Astrocyte (in vitro differentiated cells and primary cell): ENCODE data around the gene OR51B4.

Experiments
- CTCF ChIP-seq: IDR thresholded peaks from 2 replicates; pipeline ENCODE4 v1.5.1; 2011; ENCODE audit warnings: low read depth, mild to moderate bottlenecking, inconsistent platforms, low read length, moderate library complexity; ENCODE audit not compliant: insufficient read depth
- EZH2 ChIP-seq: IDR thresholded peaks from 2 replicates; pipeline ENCODE4 v1.6.1; 2012; ENCODE audit warnings: mild to moderate bottlenecking, low read length, inconsistent platforms; ENCODE audit not compliant: insufficient read depth

DNA sequence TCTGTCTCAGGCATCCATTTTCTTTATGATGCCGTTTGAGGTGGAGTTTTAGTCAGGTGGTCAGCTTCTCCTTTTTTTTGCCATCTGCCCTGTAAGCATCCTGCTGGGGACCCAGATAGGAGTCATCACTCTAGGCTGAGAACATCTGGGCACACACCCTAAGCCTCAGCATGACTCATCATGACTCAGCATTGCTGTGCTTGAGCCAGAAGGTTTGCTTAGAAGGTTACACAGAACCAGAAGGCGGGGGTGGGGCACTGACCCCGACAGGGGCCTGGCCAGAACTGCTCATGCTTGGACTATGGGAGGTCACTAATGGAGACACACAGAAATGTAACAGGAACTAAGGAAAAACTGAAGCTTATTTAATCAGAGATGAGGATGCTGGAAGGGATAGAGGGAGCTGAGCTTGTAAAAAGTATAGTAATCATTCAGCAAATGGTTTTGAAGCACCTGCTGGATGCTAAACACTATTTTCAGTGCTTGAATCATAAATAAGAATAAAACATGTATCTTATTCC is 21.1 kb downstream of the OR51B4 start:
- TF ChIP-seq EZH2 (no peak), CTCF (no peak)
